GM19043 (cell line): Measurements from ENCODE around the gene TTLL4.

Experiments
- ATAC-seq: cut with Tn5 transposase; IDR thresholded peaks from one replicate; pipeline ENCODE4 v1.9.1; 2021; ENCODE audit warnings: low read depth; ENCODE audit not compliant: unreplicated experiment

The TTLL4 gene

GRCh38 chr2:218710334-218710686 is 325 bp upstream of the TTLL4 start:
- no peak for ATAC-seq

- ATAC-seq: no peak
These were observed 905 bp downstream of the TTLL4 start for GRCh38 chr2:218711550-218711929.

- ATAC-seq: no peak
These were observed 3.3 kb downstream of the TTLL4 start for GRCh38 chr2:218713922-218714321.

- no peak for ATAC-seq
These were observed 5.4 kb downstream of the TTLL4 start for GRCh38 chr2:218716070-218716469.

- no peak for ATAC-seq
These were observed 6.6 kb downstream of the TTLL4 start for GRCh38 chr2:218717262-218717661.

- ATAC-seq: no peak
These were observed 7.4 kb downstream of the TTLL4 start for GRCh38 chr2:218718058-218718457.

GRCh38 chr2:218719457-218719856 is 8.8 kb downstream of the TTLL4 start:
- ATAC-seq: no peak

GRCh38 chr2:218720048-218721041 is 9.7 kb downstream of the TTLL4 start:
- ATAC-seq: no peak

GRCh38 chr2:218721488-218721887 is 10.9 kb downstream of the TTLL4 start:
- ATAC-seq: no peak

GRCh38 chr2:218721934-218722333 is 11.3 kb downstream of the TTLL4 start:
- no peak for ATAC-seq

- ATAC-seq: no peak
These were observed 11.8 kb downstream of the TTLL4 start for GRCh38 chr2:218722419-218722818.

GRCh38 chr2:218722876-218723785 is 12.5 kb downstream of the TTLL4 start:
- ATAC-seq: no peak

GRCh38 chr2:218726004-218726574 is 15.5 kb downstream of the TTLL4 start:
- ATAC-seq: no peak

- no peak for ATAC-seq
These were observed 17.0 kb downstream of the TTLL4 start for GRCh38 chr2:218727502-218728165.

GRCh38 chr2:218729640-218730039 is 19.0 kb downstream of the TTLL4 start:
- no peak for ATAC-seq

GRCh38 chr2:218732052-218732760 is 21.6 kb downstream of the TTLL4 start:
- ATAC-seq: no peak

- ATAC-seq: no peak
These were observed 22.1 kb downstream of the TTLL4 start for GRCh38 chr2:218732761-218733158.

GRCh38 chr2:218733171-218734021 is 22.8 kb downstream of the TTLL4 start:
- no peak for ATAC-seq
